Muscle of back (tissue), 11 donors: Measurements from ENCODE around the gene RGSL1. TPM values are rescaled to one million over a fixed set of nuclear protein-coding genes. Genes with fewer than 3 reads are reported as not detected.
"Not testable (repeated sequence)": the region's sequence is repeated elsewhere in the genome, so short reads cannot be mapped to it uniquely, and the experiment has no call there.

ENCODE experiments used
- DNase-seq, 3 donors: peaks; one replicate each; pipeline versions ENCODE4 v3.0.0 to v3.0.0-alpha.2; 2013
- polyA plus RNA-seq, 10 donors: library from polyadenylated mRNA; unstranded; fragments of 120-200 nt; gene quantifications; one replicate each; pipeline ENCODE4 v1.2.1, GENCODE V29; 2013; ENCODE audit not compliant: insufficient read length in 10 of 10

Gene RGSL1
- polyA plus RNA-seq, 10 donors: not detected

DNA sequence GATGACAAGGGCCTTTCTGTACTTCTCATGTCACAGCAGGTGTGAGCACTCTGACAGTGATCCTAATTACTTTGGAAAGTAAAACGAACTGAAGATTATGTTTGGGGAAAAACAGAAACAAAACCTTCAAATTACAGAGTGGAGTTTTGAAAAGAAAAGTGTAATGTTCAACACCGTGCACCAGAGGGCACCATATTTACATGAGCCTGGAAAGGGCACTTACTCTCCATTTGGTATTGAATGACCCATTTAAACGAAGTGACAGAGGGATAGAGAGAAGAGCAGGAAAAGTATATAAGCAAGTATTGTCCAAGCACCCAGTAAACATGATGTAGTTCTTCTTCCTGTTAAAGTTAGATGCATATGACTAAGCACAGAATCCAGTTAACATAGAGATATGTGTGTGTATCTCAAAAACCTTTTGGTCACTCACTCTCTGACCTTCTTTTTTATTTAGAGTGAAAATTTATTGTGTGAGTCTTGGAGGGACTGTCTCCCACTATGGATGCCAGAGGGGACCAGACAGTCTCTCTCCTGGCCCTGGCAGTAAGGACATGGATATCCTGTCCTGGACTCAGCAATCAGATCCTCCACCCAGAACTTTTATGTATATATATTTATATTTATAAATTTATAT, 3.8 kb upstream of the RGSL1 start:
- DNase-seq: peak in 2 of 3 donors; percentile 12 to 24

DNA sequence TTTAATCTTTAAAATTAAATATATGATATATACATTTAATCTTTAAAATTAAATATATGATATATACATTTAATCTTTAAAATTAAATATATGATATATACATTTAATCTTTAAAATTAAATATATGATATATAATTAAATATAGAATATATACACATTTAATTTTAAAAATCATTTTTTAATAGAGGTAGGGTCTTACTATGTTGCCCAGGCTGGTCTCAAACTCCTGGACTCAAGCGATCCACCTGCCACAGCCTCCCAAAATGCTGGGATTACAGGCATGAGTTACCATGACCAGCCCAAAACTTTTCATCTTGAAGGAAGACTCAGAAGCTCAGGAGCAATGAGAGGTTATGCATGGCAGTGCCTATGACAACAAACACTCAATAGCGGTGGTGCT, 2.8 kb upstream of the RGSL1 start:
- DNase-seq: not testable (repeated sequence)

DNA sequence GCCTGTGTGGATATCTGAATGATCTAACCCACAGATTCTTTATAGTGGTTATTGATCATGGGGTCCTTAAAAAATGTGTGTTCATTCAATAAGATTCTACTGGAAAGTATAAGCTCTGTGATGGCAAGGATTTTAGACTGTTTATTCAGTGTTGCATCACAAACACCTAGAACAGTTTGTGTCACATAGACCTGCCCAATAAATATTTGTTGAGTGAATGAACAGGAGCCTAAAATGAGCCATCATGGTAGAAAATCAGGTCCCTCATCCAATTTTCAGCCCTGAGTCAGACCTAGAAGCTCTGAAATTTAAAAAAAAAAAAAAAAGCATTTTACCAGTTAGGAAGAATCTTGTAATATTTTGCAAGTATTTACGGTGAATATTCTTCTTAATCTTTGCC, 2.3 kb upstream of the RGSL1 start:
- no peak for DNase-seq

DNA sequence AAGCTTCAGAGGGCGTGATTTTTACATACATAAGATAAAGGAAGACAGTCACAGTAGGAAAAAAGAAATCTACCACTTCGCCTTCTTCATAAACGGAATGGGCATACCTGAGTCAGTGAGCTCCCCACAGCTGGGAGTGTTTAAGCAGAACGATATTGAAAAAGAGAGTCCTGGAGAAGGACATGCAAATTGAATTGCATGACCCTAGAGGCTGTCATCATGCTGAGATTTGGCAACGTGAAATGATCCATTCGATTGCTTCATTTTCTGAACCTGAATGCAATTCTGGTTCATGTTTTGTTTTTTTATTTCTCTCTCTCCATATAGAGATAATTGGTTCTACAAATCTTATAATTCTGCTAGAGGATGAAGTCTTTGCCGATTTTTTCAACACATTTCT, 3.7 kb downstream of the RGSL1 start:
- DNase-seq: peak in 1 of 3 donors; percentile 21

DNA sequence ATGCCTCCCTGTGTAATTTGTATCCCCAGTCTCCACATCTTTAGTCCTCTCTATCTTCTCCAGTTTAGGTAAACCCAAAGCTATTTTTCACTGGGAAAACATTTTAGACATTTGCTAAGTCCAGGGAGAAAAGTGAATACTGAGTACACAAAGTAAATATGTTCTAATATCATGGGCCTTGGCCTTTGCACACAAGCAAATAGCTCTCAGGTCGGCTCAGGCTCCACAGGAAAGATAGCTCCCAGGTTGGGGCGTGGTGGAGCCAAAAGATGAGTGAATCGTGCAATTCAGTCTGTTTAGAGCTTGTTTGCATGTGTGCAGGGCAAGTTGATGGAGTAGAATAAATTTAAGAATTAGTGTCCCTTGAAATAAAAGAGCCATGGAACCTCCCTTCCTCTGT, 7.9 kb downstream of the RGSL1 start:
- no peak for DNase-seq

DNA sequence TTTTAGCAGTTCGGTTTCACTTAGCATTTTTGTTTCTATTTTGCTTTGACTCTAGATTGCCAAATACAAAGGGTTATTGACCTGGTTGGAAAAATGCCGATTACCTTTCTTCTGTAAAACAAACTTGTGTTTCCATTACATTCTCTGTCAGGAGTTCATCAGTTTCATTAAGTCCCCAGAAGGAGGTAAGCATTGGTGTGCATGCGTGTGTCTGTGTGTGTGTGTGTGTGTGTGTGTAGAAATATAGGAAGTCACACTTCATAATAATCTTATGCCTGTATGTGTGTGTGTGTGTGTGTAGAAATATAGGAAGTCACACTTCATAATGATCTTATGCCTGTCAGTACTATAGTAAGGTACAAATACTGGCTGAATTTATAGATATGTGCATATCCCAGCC, 10.0 kb downstream of the RGSL1 start:
- DNase-seq: no peak

DNA sequence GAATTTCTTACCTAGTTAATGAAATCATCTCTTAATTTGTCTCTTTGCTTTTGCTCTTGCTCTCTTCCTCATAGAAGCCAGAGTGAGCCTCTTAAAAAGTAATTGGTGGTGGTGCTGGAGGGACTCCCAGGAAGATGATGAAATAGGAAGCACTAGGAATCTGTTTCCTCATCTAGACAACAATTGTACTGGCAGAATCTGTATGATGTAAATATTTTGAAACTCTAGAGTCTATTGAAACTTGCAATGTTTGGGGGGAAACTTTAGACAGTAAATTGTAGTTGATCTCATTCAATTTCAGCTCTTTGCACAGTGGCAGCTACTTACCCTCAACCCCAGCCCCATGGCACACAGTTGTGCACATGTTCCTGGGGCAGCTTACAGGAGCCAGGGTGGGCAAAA, 10.6 kb downstream of the RGSL1 start:
- DNase-seq: no peak

DNA sequence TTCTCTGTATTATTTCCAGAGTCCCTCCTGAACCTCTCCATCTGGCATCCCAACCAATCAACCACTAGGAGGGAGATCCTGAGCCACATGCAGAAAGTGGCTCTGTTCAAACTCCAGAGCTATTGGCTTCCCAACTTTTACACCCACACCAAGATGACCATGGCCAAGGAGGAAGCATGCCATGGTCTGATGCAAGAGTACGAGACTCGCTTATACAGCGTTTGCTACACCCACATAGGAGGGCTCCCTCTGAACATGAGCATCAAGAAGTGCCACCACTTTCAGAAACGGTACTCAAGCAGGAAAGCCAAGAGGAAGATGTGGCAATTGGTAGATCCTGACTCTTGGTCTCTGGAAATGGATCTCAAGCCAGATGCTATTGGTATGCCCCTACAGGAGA, 23.6 kb downstream of the RGSL1 start:
- DNase-seq: no peak

DNA sequence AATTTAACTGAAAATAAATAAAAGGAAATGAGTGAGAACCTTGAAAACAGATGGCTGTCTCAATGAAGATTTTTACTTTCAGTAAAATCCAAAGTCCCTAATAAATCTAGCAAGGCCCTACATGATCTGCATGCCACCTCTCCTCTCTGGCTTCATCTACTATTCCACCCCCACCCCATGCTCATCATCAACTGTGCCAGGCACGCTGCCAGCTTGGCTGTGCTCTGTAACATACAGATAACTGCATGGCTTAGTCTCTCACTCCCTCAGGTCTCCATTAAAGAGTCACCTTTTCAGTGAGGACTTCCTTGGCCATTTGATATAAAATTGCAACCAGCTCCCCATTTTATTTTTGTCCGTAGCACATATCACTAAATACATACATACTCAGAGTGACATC, 26.7 kb downstream of the RGSL1 start:
- no peak for DNase-seq

DNA sequence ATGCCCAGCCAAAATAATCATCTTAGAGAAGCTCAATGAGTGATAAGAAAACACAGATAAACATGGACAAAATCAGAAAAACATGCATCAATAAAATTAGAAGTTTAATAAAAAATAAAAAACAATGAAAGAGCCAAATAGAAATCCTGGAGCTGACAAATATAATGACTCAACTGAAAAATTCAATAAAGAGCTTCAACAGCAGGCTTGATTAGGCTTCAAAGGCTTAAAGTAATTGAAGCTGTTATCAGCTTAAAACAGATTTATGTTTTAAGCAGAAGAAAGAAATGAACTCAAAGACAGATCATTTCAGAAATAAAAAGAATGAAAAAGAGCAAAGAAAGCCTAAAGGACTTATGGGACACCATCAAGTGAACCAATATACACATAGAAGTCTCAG, 28.3 kb downstream of the RGSL1 start:
- no peak for DNase-seq

DNA sequence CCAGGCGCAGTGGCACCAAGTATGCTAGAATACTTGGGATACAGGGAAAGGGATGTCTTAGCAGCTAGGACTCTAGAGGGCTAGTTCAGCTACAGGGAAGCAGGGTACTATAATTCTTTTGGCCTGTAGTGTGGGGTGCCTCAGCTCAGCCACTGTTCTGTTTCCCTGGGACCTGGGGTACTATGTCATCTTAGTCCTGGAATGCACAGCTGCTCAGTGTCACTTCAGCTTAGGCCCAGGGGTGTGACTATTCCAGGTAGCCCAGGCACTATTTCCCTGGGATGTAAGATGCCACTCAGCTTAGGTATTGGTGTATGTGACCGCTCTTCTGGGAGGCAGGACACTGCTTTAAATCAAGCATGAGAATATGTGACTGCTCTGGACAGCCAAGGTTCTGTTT, 34.1 kb downstream of the RGSL1 start:
- no peak for DNase-seq

DNA sequence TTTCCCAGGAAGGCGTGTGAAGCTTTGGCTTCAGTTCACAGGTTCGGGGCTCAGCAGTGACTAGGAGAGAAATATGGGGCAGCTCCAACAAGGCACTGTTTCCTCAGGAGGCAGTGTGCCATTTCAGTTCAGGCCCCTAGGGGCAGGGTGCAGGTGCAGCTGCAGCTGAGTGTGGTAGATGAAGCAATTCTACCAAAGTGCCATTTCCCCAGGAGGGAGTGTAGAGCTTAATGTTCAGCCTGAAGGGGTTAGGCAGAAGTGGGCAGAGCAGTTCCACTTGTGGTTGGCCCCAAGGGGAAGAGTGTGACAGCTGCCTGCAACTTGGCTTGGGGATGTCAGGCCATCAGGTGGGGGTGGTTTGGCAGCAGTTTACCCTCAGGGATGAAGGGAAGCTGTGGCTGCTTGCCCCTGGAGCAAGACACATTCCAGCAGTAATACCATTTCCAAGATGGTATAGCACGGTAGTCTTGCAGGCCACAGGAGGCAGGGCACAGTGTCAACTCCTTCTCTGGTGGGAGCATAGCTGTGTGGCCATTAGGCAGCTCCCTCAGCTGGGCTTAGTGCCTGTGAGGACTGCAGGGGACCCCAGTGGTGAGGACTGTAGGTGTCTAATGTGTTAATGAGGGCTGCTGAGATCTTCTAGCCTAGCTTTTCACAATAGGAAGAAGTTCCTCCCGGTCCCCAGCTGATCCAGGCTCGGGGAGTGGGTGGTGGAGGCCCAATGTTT, 34.7 kb downstream of the RGSL1 start:
- peak in 1 of 3 donors; percentile 5 for DNase-seq

DNA sequence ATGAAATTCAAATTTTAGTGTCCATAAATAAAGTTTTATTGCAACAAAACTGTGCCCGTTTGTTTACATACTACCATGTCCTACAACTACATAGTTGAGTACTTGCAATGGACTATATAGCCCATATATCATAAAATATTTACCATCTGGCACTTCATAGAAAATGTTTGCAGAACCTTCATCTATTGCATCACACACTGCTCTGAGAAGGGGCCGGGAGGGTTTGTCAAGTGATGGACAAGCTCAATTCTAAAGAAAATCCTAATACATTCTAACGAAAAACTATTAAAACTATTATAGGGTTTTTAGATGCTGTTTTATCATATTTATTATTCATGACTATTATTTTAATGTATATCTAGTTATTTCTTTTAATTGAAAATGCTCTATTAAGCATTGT, 35.9 kb downstream of the RGSL1 start:
- no peak for DNase-seq

DNA sequence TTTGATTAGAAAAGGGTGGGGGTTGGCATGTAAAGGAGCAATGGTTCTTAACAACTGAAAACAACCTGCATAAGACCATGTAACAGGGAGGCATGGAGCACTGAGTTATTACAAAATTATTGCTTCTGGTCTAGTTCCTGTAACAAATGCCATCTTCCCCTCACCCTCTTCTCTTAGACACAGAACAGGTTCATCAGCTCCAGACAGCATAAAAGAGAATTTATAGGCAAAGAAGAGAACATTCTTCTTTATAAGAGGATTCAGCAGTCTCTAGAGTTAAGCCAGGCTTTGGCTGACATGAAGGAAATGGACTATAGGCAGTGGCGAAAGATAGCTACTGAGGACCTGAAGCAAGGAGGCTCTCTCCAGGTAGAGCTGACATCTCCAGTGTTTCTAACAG, 38.9 kb downstream of the RGSL1 start:
- no peak for DNase-seq

DNA sequence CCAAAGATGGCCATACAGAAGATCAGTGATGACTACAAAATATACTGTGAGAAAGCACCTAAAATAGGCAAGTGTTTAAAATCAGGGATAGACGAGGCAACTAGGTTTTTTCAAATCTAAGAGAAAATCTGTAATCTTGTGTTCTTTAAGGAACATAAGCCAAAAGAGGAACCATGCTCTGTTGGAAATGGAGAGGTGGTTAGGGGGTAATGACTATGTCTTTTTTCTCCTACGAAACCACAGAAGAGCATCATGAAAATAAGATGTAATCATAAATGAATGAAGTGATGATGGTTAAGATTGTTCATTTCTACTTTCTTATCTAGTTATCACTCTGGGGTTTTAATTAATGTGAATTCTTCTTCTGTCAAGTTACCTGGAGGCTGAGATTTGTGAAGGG, 43.1 kb downstream of the RGSL1 start:
- DNase-seq: no peak

DNA sequence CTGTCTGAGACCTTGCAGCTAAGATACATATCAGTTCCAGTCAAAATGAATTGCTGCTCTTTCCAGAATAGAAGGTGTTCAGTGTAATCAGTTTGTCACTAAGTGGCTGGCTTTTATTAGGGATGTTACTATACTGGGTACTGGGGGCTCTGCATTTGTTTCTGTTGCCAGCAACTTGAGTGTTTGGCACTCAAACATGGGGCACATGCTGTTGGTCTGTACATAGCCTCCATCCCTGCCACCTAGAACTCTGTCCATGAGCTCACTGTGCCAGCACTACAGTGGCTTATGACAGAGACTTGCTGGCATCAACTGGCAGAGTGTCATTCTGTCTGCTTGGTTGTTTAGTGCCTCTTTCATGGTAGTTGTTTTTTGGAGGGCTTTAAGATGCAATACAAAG, 45.1 kb downstream of the RGSL1 start:
- DNase-seq: no peak

DNA sequence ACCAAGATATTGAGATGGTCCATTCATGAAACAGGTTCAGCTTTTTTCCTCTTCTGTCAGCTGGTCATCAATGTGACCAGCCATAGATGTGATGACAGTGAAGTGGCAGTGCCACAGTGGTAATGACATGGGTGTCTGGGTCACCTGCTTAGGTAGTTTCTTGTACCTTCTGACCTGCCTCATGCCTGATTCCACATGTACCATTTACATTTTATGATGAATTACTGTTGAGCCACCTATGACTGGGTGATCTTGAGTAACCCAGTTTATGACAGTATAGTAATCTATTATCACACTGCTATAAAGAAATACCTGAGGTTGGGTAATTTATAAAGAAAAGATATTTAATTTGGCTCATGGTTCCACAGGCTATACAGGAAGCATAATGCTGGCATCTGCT, 45.7 kb downstream of the RGSL1 start:
- DNase-seq: no peak

DNA sequence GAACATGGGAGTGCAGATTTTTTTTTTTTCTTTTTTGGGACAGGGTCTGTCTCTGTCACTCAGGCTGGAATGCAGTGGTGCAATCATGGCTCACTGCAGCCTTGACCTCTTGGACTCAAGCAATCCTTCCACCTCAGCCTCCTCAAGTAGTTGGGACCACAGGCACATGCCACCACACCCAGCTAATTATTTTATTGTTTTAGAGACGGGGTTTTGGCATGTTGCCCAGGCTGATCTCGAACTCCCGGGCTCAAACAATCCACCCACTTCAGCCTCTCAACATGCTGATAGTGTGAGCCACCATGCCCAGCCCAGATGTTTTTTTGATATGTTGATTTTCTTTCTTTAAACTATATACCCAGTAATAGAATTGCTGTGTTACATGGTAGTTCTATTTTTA, 57.7 kb downstream of the RGSL1 start:
- no peak for DNase-seq

DNA sequence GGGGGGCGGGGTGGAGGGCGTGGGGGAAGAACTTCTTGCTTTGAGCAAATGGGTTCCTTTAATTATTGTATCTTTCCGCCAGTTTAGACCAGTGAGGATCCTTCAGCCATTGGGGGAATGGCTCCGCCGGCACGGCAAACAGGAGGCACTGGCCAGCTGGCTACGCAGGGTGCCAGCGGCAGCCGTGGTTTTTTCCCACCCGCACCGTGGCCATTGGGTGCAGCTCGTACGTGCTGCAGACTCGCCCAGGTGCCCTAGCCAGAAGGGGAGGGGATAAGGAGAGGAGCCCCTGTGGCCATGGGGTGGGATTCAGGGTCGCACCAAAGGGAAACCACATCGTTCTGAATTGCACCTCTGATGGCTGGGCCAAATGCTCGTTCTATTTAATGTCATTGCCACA, 65.6 kb downstream of the RGSL1 start:
- no peak for DNase-seq

DNA sequence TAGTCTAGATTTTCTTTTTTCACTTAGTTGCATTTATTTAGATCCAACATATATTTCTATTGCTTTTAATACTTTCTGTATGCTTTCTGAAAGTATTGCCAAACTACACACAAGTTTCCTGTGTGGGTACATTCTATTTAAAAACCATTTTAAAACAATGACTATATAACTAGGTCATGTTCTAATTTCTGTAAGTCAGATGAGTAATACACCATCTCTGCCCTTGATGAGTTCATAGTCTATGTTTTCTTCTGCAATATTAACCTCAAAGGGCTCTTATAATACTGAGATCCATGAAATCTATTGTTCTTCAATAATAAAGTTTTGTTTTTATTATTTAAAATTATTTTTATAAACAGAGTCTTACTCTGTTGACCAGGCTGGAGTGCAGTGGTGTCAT, 70.8 kb downstream of the RGSL1 start:
- DNase-seq: no peak

DNA sequence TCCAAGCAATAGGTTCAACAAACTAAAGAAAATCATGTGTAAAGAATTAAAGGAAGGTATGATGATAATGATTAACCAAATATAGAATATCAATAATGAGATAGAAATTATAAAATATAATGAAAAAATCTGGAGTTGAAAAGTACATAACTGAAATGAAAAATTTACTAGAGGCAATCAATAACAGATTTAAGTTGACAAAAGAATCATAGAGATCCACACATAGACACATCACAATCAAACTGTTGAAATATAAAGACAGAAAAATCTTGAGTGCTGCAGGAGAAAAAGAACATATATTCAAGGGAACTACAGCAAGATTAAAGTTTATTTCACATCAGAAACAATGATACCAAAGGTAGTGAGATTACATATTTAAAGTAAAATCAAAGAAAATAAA, 75.4 kb downstream of the RGSL1 start:
- DNase-seq: no peak

DNA sequence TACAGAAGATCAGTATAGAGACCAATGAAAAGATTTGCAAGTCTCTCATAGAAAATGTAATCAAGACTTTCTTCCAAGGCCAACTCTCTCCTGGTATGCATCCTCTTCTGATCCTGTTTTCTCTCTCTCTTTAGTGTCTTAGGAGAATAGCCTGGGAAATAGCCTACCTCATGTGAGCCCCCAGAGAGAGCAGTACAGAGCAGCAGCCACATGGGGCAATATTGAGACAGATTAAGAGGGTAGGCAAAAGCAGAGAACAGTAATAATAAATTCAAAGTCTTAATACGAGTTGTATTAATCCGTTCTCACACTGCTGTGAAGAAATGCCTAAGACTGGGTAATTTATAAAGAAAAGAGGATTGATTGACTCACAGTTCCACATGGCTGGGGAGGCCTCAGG, 77.7 kb downstream of the RGSL1 start:
- no peak for DNase-seq

DNA sequence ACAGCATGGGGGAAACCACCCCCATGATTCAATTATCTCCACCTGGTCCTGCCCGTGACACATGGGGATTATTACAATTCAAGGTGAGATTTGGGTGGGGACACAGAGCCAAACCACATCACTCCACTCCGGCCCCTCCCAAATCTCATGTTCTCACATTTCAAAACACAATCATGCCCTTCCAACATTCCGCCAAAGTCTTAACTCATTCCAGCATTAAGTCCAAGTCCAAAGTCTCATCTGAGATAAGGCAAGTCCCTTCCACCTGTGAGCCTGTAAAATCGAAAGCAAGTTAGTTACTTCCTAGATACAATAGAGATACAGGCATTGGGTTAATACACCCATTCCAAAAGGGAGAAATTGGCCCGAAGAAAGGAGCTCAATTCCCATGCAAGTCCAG, 78.3 kb downstream of the RGSL1 start:
- DNase-seq: not testable (repeated sequence)

DNA sequence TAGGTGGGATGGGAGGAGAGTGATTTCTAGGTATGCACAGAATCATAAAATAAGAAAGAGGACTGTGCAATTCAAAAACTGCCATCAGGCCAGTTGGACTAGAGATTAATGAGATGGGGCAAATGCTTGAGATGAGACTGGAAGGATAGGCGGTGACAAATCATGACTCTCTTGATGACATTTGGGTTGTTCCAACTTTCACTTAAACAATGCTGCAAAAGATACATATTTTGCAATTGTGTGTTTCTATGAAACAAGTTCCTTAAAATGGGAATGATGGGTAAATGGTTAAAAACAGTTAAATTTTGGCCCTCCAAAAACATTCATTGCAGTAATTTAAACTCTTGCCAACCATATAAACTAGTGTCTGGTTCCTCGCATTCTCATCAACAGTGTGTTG, 84.0 kb downstream of the RGSL1 start:
- no peak for DNase-seq
